ENCODE measurements around the gene DRC7.

DRC7 gene

DNA sequence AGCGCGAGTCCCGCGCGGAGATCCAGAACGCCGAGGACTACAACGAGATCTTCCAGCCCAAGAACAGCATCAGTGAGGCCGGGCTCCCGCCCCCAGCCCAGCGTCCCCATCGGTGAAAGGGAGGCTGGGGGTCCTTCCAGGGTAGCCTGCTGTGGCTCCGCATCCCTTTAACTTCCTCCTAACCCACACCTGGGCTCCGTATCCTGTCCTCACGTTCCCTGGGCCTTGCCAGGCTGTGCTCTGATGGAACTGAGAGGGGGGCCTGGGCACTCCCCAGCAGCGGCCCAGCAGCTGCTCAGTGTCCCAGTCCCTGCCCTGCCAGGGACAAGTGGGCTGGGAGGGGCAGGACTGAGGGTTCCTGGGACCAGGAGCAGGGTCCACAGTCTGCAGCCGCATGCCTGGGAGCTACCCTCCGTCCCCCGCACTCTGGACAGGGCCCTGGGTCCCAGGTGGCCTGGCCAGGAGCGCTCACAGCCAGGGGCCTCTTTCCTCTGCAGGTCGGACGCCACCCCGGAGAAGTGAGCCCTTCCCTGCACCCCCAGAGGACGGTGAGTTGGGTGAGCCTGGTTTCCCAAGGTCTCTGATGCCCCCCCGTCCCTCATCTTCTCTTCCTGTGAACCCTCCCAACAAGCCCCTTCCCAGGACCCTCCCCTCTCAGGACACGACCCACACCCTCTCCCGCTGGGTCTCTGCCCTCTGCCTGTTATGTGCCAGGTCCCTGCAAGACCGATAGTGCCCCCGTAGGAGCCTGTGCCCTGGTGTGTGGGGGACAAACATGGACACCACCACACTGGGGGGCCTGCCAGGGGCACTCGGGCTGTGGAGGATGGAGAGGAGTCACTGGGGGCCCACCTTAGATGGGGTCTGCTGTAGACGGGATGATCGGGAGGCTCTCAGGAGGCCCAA lies 59.1 kb downstream of the DRC7 start:
- no peak for DNase-seq

GRCh38 chr16:57754354-57755060 lies 59.9 kb downstream of the DRC7 start:
- DNase-seq, result no peak

DNA sequence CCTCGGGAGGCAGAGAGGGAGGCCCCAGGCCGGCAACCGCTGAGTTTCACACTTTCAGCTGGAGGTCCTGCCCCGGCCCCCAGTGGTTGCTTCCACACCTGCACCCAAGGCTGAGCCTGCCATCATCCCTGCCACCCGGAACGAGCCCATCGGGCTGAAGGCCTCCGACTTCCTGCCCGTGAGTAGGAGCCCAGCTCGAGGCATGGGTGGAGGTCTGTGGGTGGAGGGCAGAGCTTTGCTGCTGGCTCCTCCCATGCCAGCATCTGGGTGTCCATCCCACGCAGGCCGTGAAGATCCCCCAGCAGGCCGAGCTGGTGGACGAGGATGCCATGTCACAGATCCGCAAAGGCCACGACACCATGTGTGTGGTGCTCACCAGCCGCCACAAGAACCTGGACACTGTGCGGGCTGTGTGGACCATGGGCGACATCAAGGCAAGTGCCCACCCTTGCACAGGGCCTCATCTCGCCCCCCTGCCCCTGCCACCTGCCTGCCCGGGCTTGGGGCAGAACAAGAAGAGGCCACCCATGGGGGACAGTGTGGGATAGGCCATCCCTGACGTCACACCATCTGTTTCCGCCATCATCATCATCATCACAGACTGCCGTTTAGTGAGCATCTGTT lies 60.6 kb downstream of the DRC7 start:
- DNase-seq, result no peak

DNA sequence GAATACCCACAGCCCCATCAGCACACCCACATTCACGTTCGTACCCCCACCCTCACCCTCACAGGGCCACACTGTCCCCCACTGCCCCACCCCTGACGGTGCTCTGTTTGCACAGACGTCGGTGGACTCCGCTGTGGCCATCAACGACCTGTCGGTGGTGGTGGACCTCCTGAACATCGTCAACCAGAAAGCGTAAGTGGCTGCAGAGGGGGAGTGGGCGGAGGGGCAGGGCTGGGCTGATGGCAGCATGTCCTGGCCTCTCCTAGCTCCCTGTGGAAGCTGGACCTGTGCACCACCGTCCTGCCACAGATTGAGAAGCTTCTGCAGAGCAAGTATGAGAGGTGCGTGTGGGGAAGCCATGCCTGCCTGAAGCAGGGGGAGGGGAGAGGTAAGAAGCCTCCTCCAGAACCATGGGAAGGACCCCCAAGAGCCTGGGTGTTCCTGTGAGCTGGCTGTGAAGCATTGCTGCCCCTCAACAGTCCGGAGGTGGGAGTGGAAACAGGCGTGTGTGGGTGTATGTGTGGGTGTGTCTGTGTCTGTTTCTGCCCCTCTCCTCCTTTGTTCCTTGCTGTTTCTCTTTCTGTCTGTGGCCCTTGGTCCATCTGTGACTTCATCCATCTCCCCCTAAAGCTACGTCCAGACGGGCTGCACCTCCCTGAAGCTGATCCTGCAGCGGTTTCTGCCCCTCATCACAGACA lies 61.3 kb downstream of the DRC7 start:
- DNase-seq, result no peak

- DNase-seq, result no peak
Measured at GRCh38 chr16:57756424-57757325, 62.1 kb downstream of the DRC7 start.

DNA sequence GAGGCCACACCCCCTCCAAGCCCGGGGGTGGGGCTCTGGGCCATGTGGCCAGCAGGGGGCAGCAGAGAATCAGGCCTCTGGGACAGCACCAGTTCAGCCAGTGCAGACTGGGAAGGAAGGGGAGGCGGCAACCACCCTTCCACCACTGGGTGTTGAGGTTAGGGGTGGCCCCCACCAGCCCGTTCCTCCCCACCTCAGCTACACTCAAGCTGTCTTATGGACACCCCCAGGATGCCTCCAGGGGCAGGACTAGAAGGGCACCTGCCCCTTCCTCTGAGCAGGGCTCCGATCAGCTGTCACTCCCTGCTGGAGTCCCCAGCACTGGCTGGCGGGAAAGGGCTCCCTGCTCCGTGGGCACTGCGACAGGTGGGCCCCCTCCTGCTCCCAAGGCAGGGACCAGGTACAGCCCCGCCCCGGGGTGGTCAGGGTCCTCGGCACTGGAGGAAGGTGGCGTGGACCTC lies 62.8 kb downstream of the DRC7 start:
- DNase-seq, result peak; percentile 90

- DNase-seq, result no peak
Measured at GRCh38 chr16:57757883-57758282, 63.3 kb downstream of the DRC7 start.

DNA sequence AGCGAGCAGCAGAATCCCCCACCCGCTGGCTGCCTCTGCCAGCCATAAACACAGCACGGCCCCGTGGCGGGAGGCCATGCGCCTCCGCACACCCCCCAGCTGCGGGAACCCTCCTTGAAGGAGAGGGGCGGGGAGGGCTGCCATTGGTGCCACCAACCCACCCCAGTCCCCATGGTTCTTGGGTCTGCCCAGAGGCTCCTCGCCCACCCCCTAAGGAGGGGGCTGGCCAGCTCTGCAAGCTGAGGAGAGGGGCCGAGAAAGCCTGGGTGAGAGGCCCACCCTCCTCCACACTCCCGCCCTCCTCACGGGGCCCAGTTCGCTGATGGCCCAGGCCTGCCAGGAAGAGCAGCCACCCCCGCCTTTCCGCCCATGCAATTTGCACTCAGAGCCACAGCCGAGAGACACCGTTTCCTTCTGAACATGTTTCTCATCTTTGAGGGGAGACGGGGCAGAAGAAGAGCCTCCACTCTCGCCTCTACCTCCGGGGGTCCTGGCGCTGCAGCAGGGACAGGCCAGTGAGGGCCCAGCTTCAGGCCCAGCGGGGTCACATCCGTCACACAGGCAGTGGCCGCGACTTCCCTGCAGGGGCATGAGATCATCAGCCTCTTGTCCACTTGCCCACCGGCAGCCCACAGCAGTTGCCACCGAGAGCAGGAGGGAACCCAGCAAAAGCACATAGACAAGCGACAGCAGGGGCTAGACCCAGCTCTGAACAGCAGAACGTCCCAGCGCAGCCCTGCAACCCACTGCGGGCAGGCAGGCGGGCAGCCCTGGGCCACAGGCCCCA lies 63.9 kb downstream of the DRC7 start:
- no peak for DNase-seq

GRCh38 chr16:57759131-57759530 lies 64.5 kb downstream of the DRC7 start:
- no peak for DNase-seq

- DNase-seq, result no peak
Measured at GRCh38 chr16:57759541-57760356, 65.1 kb downstream of the DRC7 start.

GRCh38 chr16:57760357-57761160 lies 66.0 kb downstream of the DRC7 start:
- DNase-seq, result no peak

- no peak for DNase-seq
Measured at GRCh38 chr16:57761301-57761700, 66.7 kb downstream of the DRC7 start.

DNA sequence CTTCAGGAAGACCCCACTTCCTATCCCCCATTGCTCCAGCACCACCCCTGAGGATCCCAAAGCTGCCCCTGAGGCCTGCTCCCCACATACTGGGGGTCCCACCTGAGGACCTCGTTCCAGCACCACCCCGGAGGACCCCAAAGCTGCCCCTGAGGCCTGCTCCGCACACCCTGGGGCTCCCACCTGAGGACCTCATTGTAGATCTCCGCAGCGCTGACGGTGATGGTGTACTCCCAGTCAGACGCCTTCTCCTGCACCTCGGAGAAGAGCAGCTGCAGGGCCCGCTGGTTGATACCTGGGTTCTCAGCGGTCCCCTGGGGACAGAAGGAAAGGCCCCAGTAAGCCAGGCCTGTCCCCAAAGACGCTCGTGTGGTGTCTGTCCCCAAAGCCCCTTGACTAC lies 67.4 kb downstream of the DRC7 start:
- DNase-seq, result no peak

- no peak for DNase-seq
Measured at GRCh38 chr16:57762365-57763040, 67.9 kb downstream of the DRC7 start.

- DNase-seq, result no peak
Measured at GRCh38 chr16:57763285-57764005, 68.8 kb downstream of the DRC7 start.

DNA sequence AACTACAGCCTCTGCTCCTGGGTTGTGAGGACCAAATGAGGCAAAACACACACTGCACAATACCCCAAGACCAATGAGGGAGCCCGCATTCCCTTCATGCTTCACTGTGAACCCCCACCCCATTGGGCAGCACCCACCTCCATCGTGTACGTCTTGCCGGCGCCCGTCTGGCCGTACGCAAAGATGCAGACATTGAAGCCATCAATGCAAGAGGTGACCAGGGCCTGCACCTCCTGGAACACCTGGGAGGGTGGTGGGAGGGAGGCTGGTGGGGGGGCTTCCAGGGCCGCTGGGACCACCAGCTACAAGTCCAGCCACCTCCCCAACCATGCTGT lies 69.4 kb downstream of the DRC7 start:
- DNase-seq, result no peak

DNA sequence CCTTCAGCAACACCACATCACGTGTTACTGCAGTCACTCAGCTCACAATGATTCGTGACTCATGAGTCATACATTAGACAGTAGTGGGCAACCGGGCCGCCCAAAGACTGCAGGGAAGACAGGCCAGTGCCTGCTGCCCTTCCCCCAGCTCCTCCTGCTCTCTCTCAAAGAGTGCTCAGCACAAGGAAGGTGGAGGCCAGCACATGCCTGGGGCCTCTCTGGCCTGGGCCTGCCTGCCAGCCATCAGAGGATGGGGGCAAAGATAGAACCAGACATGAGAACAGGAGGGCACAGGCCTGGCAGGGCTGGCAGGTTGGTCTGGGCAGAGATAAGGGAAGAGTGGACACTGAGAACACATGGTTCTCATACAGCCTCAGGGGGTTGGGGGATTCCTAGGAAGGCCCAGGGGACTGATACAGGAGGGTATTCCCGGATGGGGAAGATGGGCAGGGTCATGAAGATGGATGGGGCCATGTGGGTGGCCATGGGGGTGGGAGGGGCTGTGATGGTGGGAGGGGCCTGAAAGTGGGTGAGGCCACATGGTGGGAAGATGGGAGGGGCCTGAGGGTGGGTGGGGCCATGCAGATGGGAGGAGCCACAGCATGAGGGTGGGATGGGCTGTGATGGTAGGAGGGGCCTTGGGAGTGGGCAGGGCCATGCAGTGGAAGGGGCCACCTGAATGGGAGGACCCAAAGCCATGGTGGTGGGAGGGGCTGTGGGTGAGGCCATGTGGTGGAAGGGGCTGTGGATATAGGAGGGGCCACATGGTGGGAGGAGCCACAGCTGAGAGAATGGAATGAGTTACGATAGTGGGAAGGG lies 69.9 kb downstream of the DRC7 start:
- no peak for DNase-seq
